Type B pancreatic cell (in vitro differentiated cells): ENCODE measurements around the gene SLAMF6. TPM values are rescaled to one million over a fixed set of nuclear protein-coding genes. Genes with fewer than 3 reads are reported as not detected.
"Not testable (repeated sequence)": the region's sequence is repeated elsewhere in the genome, so short reads cannot be mapped to it uniquely, and the experiment has no call there.

Experiments used
- DNase-seq: peaks from one replicate; pipeline ENCODE4 v3.0.0; 2021; ENCODE audit warnings: mixed read lengths; ENCODE audit not compliant: unreplicated experiment; ENCODE audit errors: extremely low spot score
- H3K27ac Mint-ChIP-seq: 2 replicates; pipeline ENCODE4 v1.8.0; 2021; ENCODE audit warnings: mild to moderate bottlenecking, mixed read lengths
- H3K27me3 Mint-ChIP-seq: 2 replicates; pipeline ENCODE4 v1.8.0; 2021; ENCODE audit warnings: mixed read lengths
- H3K36me3 Mint-ChIP-seq: 2 replicates; pipeline ENCODE4 v1.8.0; 2021; ENCODE audit warnings: mixed read lengths
- H3K4me1 Mint-ChIP-seq: one replicate; pipeline ENCODE4 v1.8.0; 2021; ENCODE audit warnings: mixed read lengths; ENCODE audit not compliant: unreplicated experiment
- H3K4me3 Mint-ChIP-seq: 2 replicates; pipeline ENCODE4 v1.8.0; 2021; ENCODE audit warnings: mild to moderate bottlenecking, mixed read lengths
- H3K9me3 Mint-ChIP-seq: 2 replicates; pipeline ENCODE4 v1.8.0; 2021; ENCODE audit warnings: mixed read lengths
- total RNA-seq: library from RNA; stranded (reverse); gene quantifications from 2 replicates; pipeline ENCODE4 v1.2.1, GENCODE V29; 2021; ENCODE audit warnings: low replicate concordance
- TF ChIP-seq, protein P1 (sequence below): fragments of 200-600 bp; sonication (generic); conservative IDR thresholded peaks from 2 replicates; pipeline ENCODE4 v1.5.0; 2021; ENCODE audit warnings: antibody characterized with exemption, mild to moderate bottlenecking

SLAMF6 gene
- total RNA-seq, 1 donor from 2014 or later, result not detected

DNA sequence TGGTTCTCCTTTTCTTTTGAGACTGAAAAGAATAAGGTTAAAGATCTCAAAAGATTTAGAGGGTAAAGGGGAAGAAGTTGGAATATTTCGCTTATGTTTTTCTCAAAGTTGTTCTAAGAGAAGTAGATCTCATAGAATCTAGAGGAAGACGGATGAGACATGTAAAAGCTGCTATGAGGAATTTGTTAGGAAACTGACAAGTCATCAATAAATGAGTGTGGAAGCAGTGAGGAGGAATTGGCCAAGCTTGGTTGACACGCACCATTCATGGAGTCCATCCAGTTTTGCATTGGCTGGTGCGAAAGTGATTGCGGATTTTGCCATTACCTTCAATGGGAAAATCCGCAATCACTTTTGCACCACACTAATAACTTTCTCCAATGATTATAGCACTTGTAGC is 20.0 kb downstream of the SLAMF6 start:
- no peaks in the 10 kb centered on the region for H3K4me1 Mint-ChIP-seq
- no peak overlapping the region for H3K4me3 Mint-ChIP-seq
- DNase-seq, result no peak
- H3K27me3 Mint-ChIP-seq, result peaks cover 3% of the 10 kb centered on the region
- H3K36me3 Mint-ChIP-seq, result no peaks in the 10 kb centered on the region
- H3K9me3 Mint-ChIP-seq, result peaks cover 6% of the 10 kb centered on the region
- TF ChIP-seq, protein P1, sequence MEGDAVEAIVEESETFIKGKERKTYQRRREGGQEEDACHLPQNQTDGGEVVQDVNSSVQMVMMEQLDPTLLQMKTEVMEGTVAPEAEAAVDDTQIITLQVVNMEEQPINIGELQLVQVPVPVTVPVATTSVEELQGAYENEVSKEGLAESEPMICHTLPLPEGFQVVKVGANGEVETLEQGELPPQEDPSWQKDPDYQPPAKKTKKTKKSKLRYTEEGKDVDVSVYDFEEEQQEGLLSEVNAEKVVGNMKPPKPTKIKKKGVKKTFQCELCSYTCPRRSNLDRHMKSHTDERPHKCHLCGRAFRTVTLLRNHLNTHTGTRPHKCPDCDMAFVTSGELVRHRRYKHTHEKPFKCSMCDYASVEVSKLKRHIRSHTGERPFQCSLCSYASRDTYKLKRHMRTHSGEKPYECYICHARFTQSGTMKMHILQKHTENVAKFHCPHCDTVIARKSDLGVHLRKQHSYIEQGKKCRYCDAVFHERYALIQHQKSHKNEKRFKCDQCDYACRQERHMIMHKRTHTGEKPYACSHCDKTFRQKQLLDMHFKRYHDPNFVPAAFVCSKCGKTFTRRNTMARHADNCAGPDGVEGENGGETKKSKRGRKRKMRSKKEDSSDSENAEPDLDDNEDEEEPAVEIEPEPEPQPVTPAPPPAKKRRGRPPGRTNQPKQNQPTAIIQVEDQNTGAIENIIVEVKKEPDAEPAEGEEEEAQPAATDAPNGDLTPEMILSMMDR, result no peak
- H3K27ac Mint-ChIP-seq, result no peak overlapping the region

DNA sequence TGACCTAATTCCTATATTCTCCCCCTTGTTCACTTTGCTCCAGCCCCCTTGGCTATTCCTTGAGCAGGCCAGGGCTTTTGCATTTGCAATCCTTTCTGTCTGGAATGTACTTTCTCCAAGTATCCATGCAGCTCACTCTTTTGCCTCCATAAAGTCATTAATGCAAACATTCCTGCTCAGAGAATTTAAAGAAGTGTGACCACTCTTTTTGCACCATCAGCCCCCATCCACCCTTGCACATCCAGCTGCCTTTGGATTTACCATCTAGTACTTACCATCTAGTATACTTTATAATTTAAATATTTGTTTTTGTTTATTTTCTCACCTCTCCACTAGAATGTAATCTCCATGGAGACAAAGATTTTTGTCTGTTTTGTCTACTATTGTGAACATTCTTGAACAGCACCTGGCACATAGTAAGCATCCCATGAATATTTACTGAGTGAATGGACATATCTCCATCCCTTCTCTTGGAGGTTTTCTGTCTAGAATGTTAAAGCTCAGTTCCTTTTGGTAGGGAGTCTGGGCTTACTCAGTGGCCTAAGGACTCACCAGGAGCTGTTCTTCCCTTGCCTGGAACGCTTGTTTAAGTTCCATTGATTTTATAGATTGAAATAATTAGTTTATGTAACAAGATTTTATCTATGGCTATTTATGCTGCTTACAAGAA is 22.6 kb downstream of the SLAMF6 start:
- Mint-ChIP-seq H3K4me3 (no peak overlapping the region), H3K4me1 (no peaks in the 10 kb centered on the region), H3K27me3 (peaks cover 8% of the 10 kb centered on the region), H3K36me3 (no peaks in the 10 kb centered on the region), H3K27ac (no peak overlapping the region), H3K9me3 (no peaks in the 10 kb centered on the region)
- TF ChIP-seq, protein P1, result no peak
- no peak for DNase-seq

DNA sequence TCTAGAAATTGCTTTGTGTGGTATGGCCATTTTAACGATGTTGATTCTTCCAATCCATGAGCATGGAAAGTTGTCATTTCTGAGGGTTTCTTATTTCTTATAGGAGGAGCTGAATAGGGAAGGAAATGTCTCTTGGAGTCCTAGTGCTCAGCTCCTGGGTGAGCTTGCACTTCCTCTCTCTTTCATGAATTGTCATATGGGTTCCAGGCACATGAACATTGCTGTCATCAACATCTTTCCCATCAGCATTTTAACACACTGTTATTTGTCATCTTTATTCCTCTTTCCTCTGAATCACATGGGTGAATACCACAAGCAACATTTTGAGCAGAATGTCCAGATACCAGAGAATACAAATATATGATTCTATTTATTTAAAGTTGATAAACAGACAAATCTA is 23.4 kb downstream of the SLAMF6 start:
- Mint-ChIP-seq H3K27ac (no peak overlapping the region), H3K4me3 (no peak overlapping the region), H3K36me3 (no peaks in the 10 kb centered on the region), H3K4me1 (no peaks in the 10 kb centered on the region), H3K9me3 (no peaks in the 10 kb centered on the region), H3K27me3 (peaks cover 8% of the 10 kb centered on the region)
- TF ChIP-seq, protein P1, result no peak
- no peak for DNase-seq

DNA sequence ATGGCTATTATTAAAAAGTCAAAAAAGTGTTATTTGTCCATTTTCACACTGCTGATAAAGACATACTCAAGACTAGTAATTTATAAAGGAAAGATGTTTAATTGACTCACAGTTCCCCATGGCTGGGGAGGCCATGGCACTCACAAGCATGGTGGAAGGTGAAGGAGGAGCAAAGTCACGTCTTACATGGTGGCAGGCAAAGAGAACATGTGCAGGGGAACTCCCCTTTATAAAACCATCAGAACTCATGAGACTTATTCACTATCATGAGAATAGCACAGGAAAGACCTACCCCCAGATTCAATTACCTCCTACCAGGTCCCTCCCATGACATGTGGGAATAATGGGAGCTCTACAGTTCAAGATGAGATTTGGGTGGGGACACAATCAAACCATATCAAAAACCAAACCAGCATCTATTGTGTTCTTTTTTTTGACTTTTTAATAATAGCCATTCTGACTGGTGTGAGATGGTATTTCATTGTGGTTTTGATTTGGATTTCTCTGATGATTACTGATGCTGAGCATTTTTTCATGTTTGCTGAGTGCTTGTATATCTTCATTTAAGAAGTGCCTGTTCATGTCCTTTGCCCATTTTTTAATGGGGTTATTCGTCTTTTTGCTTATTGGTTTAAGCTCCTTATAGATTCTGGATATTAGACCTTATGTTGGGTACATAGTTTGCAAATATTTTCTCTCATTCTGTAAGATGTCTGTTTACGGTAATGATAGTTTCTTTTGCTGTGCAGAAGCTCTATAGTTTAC is 24.6 kb downstream of the SLAMF6 start:
- not testable (repeated sequence) for H3K4me3 Mint-ChIP-seq, H3K36me3 Mint-ChIP-seq, H3K27me3 Mint-ChIP-seq, DNase-seq, H3K9me3 Mint-ChIP-seq, H3K27ac Mint-ChIP-seq, H3K4me1 Mint-ChIP-seq

DNA sequence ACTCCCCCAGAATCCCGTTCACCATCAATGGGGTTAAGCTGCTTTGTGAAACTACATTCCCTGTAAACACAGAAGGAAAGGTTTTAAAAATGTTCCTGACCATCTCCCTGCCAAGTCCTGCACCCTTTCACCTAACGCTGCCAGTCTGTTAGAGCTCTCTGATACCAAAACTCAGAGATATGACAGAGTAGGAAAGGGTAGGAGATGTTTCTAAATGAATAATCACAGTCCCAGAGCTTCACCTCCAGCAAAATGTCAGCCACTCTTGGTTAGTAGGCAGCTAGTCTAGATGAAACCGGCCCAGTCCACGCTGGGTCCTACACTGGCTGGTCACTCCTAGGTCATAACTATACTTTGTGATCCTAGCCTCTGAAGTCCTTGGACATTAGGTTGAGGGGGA is 26.7 kb downstream of the SLAMF6 start:
- Mint-ChIP-seq H3K36me3 (no peaks in the 10 kb centered on the region), H3K27me3 (peaks cover 8% of the 10 kb centered on the region)
- TF ChIP-seq, protein P1, result no peak

DNA sequence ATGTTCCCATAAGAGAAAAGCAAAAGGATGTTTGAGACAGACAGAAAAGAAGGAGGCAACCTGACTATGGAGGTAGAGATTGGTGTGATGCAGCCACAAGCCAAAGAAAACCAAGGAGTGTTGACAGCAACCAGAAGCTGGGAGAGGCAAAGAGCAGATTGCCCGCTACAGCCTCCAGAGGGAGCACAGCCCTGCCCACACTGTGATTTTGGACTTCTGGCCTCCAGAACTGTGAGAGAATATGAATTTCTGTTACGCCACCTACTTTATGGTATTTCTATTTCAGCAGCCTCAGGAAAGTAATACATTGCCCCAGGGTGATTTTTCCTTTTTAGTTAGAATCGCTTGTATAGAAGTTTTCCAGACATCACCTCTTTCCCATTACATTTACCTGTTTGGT is 28.4 kb downstream of the SLAMF6 start:
- Mint-ChIP-seq H3K9me3 (no peaks in the 10 kb centered on the region), H3K27me3 (peaks cover 14% of the 10 kb centered on the region), H3K4me1 (no peaks in the 10 kb centered on the region), H3K27ac (no peak overlapping the region), H3K4me3 (no peak overlapping the region), H3K36me3 (no peaks in the 10 kb centered on the region)
- DNase-seq, result no peak
- TF ChIP-seq, protein P1, result peak; percentile 40

More for the DNA sequence above, 26.7 kb downstream of the SLAMF6 start:
- H3K9me3 Mint-ChIP-seq, result no peaks in the 10 kb centered on the region
- H3K4me3 Mint-ChIP-seq, result no peak overlapping the region
- no peak overlapping the region for H3K27ac Mint-ChIP-seq
- no peaks in the 10 kb centered on the region for H3K4me1 Mint-ChIP-seq
- DNase-seq, result no peak
